Naive B cell (primary cell): ENCODE measurements around the gene NMD3. TPM values are rescaled to one million over a fixed set of nuclear protein-coding genes. Genes with fewer than 3 reads are reported as not detected.

ENCODE experiments used
- ATAC-seq, 2 donors: fragments of 150-1000 bp; cut with Tn5 transposase; 2 replicates each; pipeline ENCODE4 v1.10.0; 2021; ENCODE audit warnings: low read depth in 2 of 2, mild to moderate bottlenecking in 2 of 2, moderate library complexity in 2 of 2
- DNase-seq: peaks from one replicate; pipeline ENCODE4 v3.0.0; 2022
- H3K27ac Mint-ChIP-seq, 6 donors: one replicate each; pipeline ENCODE4 v1.8.0; 2020 to 2022; ENCODE audit warnings: mild to moderate bottlenecking in 6 of 6, mixed read lengths in 6 of 6, moderate library complexity in 5 of 6, inconsistent platforms in 2 of 6
- H3K27me3 Mint-ChIP-seq, 3 donors: one replicate each; pipeline ENCODE4 v1.8.0; 2021 to 2022; ENCODE audit warnings: mixed read lengths in 3 of 3, mild to moderate bottlenecking in 1 of 3
- H3K36me3 Mint-ChIP-seq, 2 donors: one replicate each; pipeline ENCODE4 v1.8.0; 2020 to 2022; ENCODE audit warnings: mixed read lengths in 2 of 2, inconsistent platforms in 1 of 2, mild to moderate bottlenecking in 1 of 2
- H3K4me1 Mint-ChIP-seq, 3 donors: one replicate each; pipeline ENCODE4 v1.8.0; 2020 to 2022; ENCODE audit warnings: mixed read lengths in 3 of 3, inconsistent platforms in 1 of 3, mild to moderate bottlenecking in 1 of 3, moderate library complexity in 1 of 3
- H3K4me3 Mint-ChIP-seq, 8 donors: one replicate each; pipeline ENCODE4 v1.8.0; 2020 to 2022; ENCODE audit warnings: mild to moderate bottlenecking in 8 of 8, mixed read lengths in 8 of 8, moderate library complexity in 8 of 8, inconsistent platforms in 2 of 8
- H3K9me3 Mint-ChIP-seq, 7 donors: one replicate each; pipeline ENCODE4 v1.8.0; 2020 to 2022; ENCODE audit warnings: mixed read lengths in 7 of 7, mild to moderate bottlenecking in 5 of 7, inconsistent platforms in 2 of 7, moderate library complexity in 1 of 7
- polyA plus RNA-seq, 6 donors: library from polyadenylated mRNA; unstranded; fragments of 300-500 nt; fragmentation: Illumina TruSeq; gene quantifications; one replicate each; pipeline ENCODE4 v1.2.3, GENCODE V29; 2021; ENCODE audit warnings: low read depth in 6 of 6

Gene NMD3
- polyA plus RNA-seq, 6 donors from 2014 or later = 40.4 to 75.9 (median 44.7) TPM

DNA sequence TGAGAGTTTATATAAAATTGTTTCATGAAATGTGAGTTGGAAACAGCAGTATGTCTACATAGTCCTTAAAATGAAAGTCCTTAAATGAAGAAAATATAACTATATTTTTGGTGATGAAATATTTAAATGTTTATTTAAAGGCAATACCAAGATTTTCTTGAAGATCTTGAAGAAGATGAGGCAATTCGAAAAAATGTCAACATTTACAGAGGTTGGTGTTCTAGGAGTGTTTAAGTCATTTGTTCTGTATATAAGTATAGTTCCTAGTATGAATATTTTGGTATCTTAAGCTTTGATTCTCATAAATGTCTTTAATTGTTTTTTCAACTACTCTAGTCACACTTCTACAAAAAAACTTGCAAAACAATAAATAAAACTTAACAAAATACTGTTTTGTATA, 29.0 kb downstream of the NMD3 start:
- Mint-ChIP-seq H3K27me3 (no peaks in the 10 kb centered on the region), H3K4me1 (no peaks in the 10 kb centered on the region), H3K27ac (no peak overlapping the region), H3K36me3 (peaks cover 21 to 30% of the 10 kb centered on the region in 2 donors), H3K4me3 (no peak overlapping the region), H3K9me3 (no peaks in the 10 kb centered on the region)
- DNase-seq = no peak
- no peak for ATAC-seq

DNA sequence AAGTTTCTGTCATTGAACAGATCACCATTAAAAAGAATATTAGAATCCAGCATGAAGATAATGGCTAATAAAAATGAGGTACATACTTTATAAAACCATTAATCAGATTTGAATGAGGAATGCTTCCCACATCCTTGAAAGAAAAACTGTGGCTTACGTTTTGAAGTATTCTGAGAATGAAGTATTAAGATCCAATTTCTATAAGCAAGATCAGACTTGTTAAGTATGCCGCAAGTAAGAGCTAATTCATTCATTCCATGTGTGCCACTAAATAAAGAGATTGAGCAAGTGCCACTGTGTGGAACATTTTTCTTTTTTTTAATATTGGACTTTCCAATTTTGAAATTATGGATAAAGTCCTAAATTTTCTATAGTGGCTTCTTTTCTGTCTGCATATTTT, 30.6 kb downstream of the NMD3 start:
- Mint-ChIP-seq H3K4me1 (no peaks in the 10 kb centered on the region), H3K9me3 (no peaks in the 10 kb centered on the region), H3K27me3 (no peaks in the 10 kb centered on the region), H3K27ac (no peak overlapping the region), H3K4me3 (no peak overlapping the region), H3K36me3 (peaks cover 20 to 37% of the 10 kb centered on the region in 2 donors)
- no peak for DNase-seq
- ATAC-seq = no peak

DNA sequence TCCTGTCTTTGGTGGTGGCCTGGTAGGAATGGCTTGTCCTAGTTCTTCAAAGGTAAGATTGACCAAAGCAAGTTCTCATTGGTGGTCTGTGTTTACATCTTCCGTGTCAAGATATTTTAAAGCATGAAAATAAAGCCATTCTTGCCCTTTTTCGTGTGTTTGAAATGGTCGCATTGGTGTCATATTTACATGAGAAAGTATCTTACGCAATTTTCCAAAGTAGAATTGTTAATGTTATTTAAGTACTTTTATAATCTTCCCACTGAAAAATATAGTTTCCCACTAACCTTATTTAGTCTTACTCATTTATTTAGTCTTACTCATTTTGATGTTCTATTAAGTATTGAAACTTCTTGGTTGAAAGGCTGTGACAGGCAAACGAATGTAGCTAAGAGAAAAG, 31.0 kb downstream of the NMD3 start:
- no peak for ATAC-seq
- H3K27ac Mint-ChIP-seq = no peak overlapping the region
- H3K27me3 Mint-ChIP-seq = no peaks in the 10 kb centered on the region
- no peak for DNase-seq
- no peak overlapping the region for H3K4me3 Mint-ChIP-seq
- peaks cover 20 to 37% of the 10 kb centered on the region in 2 donors for H3K36me3 Mint-ChIP-seq
- H3K4me1 Mint-ChIP-seq = no peaks in the 10 kb centered on the region
- no peaks in the 10 kb centered on the region for H3K9me3 Mint-ChIP-seq

DNA sequence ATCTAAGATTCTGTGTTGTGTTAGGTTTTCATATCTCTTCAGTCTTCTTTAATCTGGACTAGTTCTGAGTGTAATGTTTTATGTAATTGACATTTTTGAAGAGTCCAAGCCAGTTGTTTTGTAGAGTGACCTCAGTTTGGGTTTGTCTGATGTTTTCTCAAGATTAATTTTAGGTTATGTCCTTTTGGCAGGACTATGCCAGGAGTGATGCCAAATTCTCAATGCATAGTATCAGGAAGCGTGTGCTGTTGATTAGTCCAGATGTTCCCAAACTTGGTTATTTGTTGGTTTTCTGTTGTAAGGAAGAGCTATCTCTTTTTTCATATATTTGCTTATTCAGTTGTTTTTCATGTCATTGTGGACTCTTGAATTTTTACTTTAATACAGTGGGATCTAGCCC, 32.6 kb downstream of the NMD3 start:
- Mint-ChIP-seq H3K4me1 (no peaks in the 10 kb centered on the region), H3K36me3 (peaks cover 20 to 46% of the 10 kb centered on the region in 2 donors), H3K27me3 (no peaks in the 10 kb centered on the region), H3K9me3 (no peaks in the 10 kb centered on the region), H3K27ac (no peak overlapping the region), H3K4me3 (no peak overlapping the region)
- no peak for DNase-seq
- ATAC-seq = no peak

DNA sequence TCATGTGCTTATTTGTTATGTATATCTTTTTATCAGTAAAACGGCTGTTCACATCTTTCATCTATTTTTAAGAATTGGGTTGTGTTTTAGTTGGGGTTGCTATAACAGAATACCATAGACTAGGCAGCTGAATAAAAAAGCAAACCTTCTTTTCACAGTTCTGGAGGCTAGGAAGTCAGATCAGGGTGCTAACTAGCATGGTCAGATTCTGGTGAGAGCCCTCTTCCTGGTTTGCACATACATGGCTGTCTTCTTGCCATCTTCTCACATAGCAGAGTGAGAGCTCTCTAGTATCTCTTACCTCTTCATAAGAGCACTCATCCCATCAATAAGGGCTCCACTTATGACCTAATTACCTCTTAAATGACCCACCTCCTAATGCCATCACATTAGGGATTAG, 33.8 kb downstream of the NMD3 start:
- Mint-ChIP-seq H3K36me3 (peaks cover 22 to 49% of the 10 kb centered on the region in 2 donors), H3K27me3 (no peaks in the 10 kb centered on the region), H3K4me3 (no peak overlapping the region), H3K4me1 (no peaks in the 10 kb centered on the region), H3K27ac (no peak overlapping the region), H3K9me3 (no peaks in the 10 kb centered on the region)
- ATAC-seq = no peak
- DNase-seq = no peak

DNA sequence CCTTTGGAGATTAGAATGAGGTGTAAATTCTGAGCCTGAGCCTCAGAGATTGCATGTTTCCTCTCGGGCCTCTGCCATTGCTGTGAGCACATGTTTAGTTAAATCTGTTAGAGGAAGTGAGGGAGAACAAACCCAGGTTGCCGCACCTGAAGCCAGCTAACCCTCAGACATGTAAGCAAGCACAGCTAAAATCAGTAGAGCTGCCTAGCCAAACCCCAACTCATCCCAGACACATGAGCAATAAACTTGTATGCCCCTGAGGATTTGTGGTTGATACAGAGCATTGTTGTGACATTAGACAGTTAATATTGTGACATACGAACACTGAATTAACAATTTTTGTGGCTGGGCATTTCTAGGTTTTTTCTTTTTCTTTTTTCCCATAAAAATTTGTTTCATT, 41.9 kb downstream of the NMD3 start:
- Mint-ChIP-seq H3K4me1 (peaks cover 0 to 19% (median 4%) of the 10 kb centered on the region in 3 donors), H3K27ac (no peak overlapping the region), H3K36me3 (peaks cover 39 to 51% of the 10 kb centered on the region in 2 donors), H3K4me3 (no peak overlapping the region), H3K27me3 (no peaks in the 10 kb centered on the region), H3K9me3 (peaks cover 4 to 22% (median 9%) of the 10 kb centered on the region in 7 donors)
- no peak for ATAC-seq
- DNase-seq = no peak

DNA sequence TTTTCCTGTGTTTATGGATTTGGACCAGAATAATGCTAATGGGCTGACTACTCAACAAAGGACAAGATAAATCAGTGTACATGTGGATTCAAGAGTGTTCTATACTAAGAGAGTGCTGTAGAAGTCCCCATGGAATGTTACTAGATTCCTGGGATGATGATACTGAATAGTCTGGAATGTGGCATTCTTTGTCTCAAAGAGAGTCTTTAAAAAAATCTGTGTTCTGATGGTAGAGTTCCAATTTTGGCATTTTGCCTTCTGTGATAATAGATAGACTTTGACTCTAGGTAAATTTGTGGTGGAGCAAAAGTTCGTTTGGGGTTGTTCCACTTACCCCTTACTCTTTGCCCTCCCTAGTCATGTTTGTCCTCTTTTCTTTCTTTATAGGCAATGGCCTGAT, 43.7 kb downstream of the NMD3 start:
- Mint-ChIP-seq H3K4me1 (peaks cover 0 to 19% (median 4%) of the 10 kb centered on the region in 3 donors), H3K27ac (no peak overlapping the region), H3K27me3 (no peaks in the 10 kb centered on the region), H3K9me3 (peaks cover 4 to 22% (median 9%) of the 10 kb centered on the region in 7 donors), H3K4me3 (no peak overlapping the region), H3K36me3 (peaks cover 36 to 41% of the 10 kb centered on the region in 2 donors)
- DNase-seq (no peak), ATAC-seq (no peak)

DNA sequence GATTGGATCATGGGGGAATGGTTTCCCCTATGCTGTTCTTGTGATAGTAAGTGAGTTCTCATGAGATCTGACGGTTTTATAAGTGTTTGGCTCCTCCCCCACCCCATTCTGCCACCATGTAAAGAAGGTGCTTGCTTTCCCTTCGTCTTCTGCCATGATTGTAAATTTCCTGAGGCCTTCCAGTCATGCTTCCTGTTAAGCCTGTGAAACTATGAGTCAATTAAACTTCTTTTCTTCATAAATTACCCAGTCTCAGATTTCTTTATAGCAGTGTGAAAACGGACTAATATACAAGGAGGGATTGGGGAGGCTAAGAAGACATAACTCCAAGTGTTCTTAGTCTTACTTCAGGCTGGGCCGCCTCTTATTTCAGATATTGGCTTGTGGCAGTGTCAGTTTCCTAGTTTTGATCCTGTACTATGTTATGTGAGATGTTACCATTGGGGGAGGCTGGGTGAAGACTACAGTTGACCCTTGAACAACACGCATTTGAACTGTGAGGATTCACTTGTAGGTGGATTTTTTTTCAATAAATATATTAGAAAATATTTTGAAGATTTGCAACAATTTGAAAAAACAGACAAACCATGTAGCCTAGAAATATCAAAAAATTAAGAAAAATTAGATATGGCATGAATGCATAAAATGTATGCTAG, 44.9 kb downstream of the NMD3 start:
- no peak overlapping the region for H3K27ac Mint-ChIP-seq
- no peak for ATAC-seq
- H3K9me3 Mint-ChIP-seq = peaks cover 0 to 13% (median 6%) of the 10 kb centered on the region in 7 donors
- H3K4me1 Mint-ChIP-seq = peaks cover 0 to 13% (median 4%) of the 10 kb centered on the region in 3 donors
- H3K36me3 Mint-ChIP-seq = peaks cover 25 to 32% of the 10 kb centered on the region in 2 donors
- H3K27me3 Mint-ChIP-seq = no peaks in the 10 kb centered on the region
- no peak for DNase-seq
- no peak overlapping the region for H3K4me3 Mint-ChIP-seq

DNA sequence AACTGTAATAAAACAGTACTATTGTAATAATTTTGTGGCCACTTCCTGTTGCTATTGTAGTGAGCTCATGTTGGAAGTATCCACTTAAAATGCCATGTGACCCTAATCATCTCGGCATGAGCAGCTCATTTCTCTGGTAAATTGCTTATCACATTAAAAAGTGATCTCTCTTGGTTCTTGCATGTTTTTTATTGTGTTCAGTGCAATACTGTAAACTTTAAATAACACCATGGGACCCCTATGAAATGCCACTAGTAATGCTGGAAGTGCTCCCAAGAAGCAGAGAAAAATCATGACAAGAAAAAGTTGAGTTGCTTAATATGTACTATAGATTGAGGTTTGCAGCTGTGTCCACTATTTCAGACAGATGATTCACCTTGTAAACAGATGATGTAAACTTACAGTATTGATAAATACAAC, 45.6 kb downstream of the NMD3 start:
- no peak for DNase-seq
- H3K27me3 Mint-ChIP-seq = no peaks in the 10 kb centered on the region
- H3K4me3 Mint-ChIP-seq = no peak overlapping the region
- H3K9me3 Mint-ChIP-seq = peaks cover 0 to 12% (median 4%) of the 10 kb centered on the region in 7 donors
- peaks cover 20 to 35% of the 10 kb centered on the region in 2 donors for H3K36me3 Mint-ChIP-seq
- no peak overlapping the region for H3K27ac Mint-ChIP-seq
- ATAC-seq = no peak
- peaks cover 0 to 9% (median 4%) of the 10 kb centered on the region in 3 donors for H3K4me1 Mint-ChIP-seq

DNA sequence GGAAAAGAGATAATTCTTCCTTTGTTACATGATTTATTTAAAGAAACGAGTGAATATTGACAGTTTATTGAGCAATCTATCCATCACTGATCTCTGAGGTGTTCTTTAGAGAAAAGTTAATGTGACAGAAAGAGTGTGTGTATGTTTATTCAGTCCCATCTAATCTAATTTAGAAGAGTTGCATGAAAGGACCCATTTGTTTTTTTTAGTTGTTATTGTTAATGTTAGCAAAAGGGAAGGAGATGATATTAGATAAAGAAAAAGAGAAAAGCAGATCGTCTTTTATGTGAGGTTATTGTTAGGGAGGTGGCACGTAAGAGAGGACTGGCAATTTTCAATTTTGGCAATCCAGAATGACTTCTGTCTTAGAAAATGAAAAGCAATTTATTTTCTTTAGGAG, 46.5 kb downstream of the NMD3 start:
- peaks cover 0 to 4% (median 3%) of the 10 kb centered on the region in 3 donors for H3K4me1 Mint-ChIP-seq
- no peak overlapping the region for H3K4me3 Mint-ChIP-seq
- no peak overlapping the region for H3K27ac Mint-ChIP-seq
- peaks cover 0 to 12% (median 4%) of the 10 kb centered on the region in 7 donors for H3K9me3 Mint-ChIP-seq
- no peaks in the 10 kb centered on the region for H3K27me3 Mint-ChIP-seq
- ATAC-seq = no peak
- peaks cover 17 to 26% of the 10 kb centered on the region in 2 donors for H3K36me3 Mint-ChIP-seq
- DNase-seq = no peak

DNA sequence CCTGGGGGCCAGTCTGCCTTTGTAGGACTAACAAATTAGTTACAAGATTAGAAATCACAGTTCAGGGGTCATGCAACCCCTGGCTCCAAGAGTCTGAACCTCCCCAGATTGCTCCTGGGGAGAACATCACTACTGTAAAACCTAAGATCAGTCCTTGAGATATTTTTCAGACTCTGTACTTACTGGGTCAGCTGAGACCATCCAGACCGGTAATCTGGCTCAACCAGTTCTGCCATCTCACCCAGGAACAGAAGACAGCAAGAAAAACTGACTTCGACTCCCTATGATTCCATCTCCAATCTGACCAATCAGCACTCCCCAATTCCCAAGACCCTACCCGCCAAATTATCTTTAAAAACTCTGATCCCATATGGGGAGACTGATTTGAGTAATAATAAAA, 47.5 kb downstream of the NMD3 start:
- Mint-ChIP-seq H3K27ac (peak overlapping the region in 2 of 6 donors; percentile 61 to 87), H3K36me3 (peaks cover 10 to 19% of the 10 kb centered on the region in 2 donors), H3K4me3 (no peak overlapping the region), H3K4me1 (no peaks in the 10 kb centered on the region), H3K27me3 (no peaks in the 10 kb centered on the region), H3K9me3 (peaks cover 0 to 9% (median 4%) of the 10 kb centered on the region in 7 donors)
- ATAC-seq (no peak), DNase-seq (no peak)

DNA sequence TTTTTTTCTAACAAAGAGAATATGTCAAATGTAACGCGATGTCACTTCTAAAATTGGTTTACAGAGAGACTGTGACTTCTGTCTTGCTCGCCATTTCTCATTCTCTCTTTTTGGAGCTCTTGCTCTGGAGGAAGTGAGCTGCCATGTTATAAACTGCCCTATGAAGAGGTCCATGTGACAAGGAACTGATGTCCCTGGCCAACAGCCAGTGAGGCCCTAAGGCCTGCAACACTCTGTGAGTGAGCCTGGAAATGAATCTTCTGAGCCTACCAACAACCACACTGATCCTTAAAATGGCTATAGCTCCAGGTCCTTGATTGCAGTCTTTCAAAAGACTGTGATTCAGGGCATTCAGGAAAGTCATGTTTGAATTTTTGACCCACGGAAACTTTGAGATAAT, 49.9 kb downstream of the NMD3 start:
- H3K4me1 Mint-ChIP-seq = no peaks in the 10 kb centered on the region
- H3K9me3 Mint-ChIP-seq = peaks cover 0 to 6% (median 0%) of the 10 kb centered on the region in 7 donors
- ATAC-seq = no peak
- DNase-seq = no peak
- H3K4me3 Mint-ChIP-seq = no peak overlapping the region
- H3K27me3 Mint-ChIP-seq = no peaks in the 10 kb centered on the region
- peaks cover 10 to 14% of the 10 kb centered on the region in 2 donors for H3K36me3 Mint-ChIP-seq
- H3K27ac Mint-ChIP-seq = peak overlapping the region in 1 of 6 donors; percentile 24

DNA sequence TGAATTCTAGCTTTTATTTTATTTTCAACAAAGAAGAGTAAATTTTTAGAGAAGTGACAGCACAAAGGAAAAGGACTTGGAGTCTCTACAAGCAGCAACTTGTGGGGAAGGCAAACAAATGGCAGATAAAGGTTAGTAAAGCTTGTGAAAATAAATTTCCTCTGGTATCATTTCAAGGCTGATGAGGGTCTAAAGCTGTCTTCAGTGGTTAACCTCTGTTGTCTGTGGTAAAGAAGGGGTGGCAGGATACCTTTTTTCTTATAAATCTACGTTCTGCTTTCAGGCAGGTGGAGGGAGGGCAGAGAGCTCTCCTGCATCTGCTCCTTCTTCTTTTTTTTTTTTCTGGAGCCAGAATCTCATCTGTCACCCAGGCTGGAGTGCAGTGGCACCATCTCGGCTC, 50.5 kb downstream of the NMD3 start:
- ATAC-seq = no peak
- H3K4me3 Mint-ChIP-seq = no peak overlapping the region
- peaks cover 0 to 12% (median 5%) of the 10 kb centered on the region in 7 donors for H3K9me3 Mint-ChIP-seq
- H3K36me3 Mint-ChIP-seq = peaks cover 14 to 15% of the 10 kb centered on the region in 2 donors
- H3K4me1 Mint-ChIP-seq = no peaks in the 10 kb centered on the region
- no peak for DNase-seq
- peak overlapping the region in 1 of 6 donors; percentile 34 for H3K27ac Mint-ChIP-seq
- no peaks in the 10 kb centered on the region for H3K27me3 Mint-ChIP-seq

DNA sequence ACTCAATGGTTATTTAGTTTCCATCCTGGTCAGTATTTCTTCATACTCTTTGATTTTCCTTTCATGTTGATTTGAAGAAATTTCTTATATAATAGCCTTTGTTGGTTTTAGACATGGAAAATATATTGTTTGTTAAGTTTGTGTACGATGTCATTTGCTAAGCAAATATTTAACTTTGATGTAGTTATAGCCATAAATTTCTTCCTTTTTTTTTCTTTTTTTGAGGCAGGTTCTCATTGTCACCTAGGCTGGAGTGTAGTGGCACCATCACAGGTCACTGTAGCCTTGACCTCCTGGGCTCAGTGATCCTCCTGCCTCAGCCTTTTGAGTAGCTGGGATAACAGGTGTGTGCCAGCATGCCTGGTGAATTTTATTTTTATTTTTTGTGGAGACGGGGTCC, 51.4 kb downstream of the NMD3 start:
- no peak overlapping the region for H3K27ac Mint-ChIP-seq
- H3K9me3 Mint-ChIP-seq = peaks cover 0 to 21% (median 14%) of the 10 kb centered on the region in 7 donors
- ATAC-seq (no peak), DNase-seq (no peak)
- H3K4me1 Mint-ChIP-seq = no peaks in the 10 kb centered on the region
- no peak overlapping the region for H3K4me3 Mint-ChIP-seq
- H3K27me3 Mint-ChIP-seq = no peaks in the 10 kb centered on the region
- peaks cover 14 to 24% of the 10 kb centered on the region in 2 donors for H3K36me3 Mint-ChIP-seq
